K562 (cell line): Measurements from ENCODE around the gene TUBGCP5. TPM values are rescaled to one million over a fixed set of nuclear protein-coding genes. Genes with fewer than 3 reads are reported as not detected.
A peak's percentile ranks its signal among the peaks of the same experiment; 100 is the strongest.

Experiments
- ATAC-seq: fragments of 200-7000 bp; cut with Tn5 transposase; 3 replicates; pipeline ENCODE4 v1.9.1; 2020; ENCODE audit warnings: moderate library complexity
- BruUV-seq: library from RNA; stranded (reverse); fragments of 400-500 nt; replicated peaks from 2 replicates; lab custom pipeline; 2021; lab: Mats Ljungman, UMichigan
- CTCF ChIA-PET: fragments of 300-600 bp; formaldehyde crosslinking; extraction: SDS; loops from one replicate; lab custom pipeline; 2021; ENCODE audit warnings: low intra/inter-chr PET ratio; lab: Yijun Ruan, JAX
- POLR2A ChIA-PET: fragments of 300-600, 350-650 bp; sonication (Branson Sonifier 250); formaldehyde crosslinking; extraction: SDS; loops from one replicate; lab custom pipeline; 2021; ENCODE audit warnings: antibody characterized with exemption, inconsistent platforms; lab: Yijun Ruan, JAX
- DNase-seq, 4 experiments: peaks; one replicate each; pipeline versions ENCODE4 v3.0.0 to v3.0.0-alpha.2; 2011 to 2018; ENCODE audit warnings: low spot score in 3 of 4, mixed read lengths in 3 of 4; ENCODE audit errors: extremely low read depth in 1 of 4
- FAIRE-seq: peaks from 2 replicates; lab custom pipeline; 2011; peaks lifted over from hg19 to GRCh38; lab: Jason Lieb, UNC
- H2AFZ ChIP-seq: 2 replicates; pipeline ENCODE4 v1.6.0; 2011; ENCODE audit warnings: low read depth, low read length, control low read depth, inconsistent platforms
- H3K27ac ChIP-seq: fragments of 200-600 bp; 3 replicates; pipeline ENCODE4 v1.8.0; 2011; ENCODE audit warnings: low read depth, mild to moderate bottlenecking, control low read depth, inconsistent platforms, low read length, moderate library complexity, mixed read lengths; ENCODE audit errors: extremely low read depth
- H3K27me3 ChIP-seq, 2 experiments: fragments of 300-600 bp in 1 of 2; 2 replicates in 1 of 2; 3 replicates in 1 of 2; pipeline versions ENCODE4 v1.6.0 to v1.8.0; 2011; ENCODE audit warnings: inconsistent platforms in 2 of 2, low read length in 2 of 2, mild to moderate bottlenecking in 1 of 2, mixed read lengths in 1 of 2, moderate library complexity in 1 of 2; ENCODE audit not compliant: control insufficient read depth in 2 of 2, insufficient read depth in 2 of 2
- H3K36me3 ChIP-seq: fragments of 300-600 bp; 3 replicates; pipeline ENCODE4 v1.8.0; 2011; ENCODE audit warnings: mild to moderate bottlenecking, low read length, inconsistent platforms; ENCODE audit not compliant: control insufficient read depth, insufficient read depth
- H3K4me1 ChIP-seq, 2 experiments: fragments of 200-600 bp in 1 of 2; replicated peaks in 1 of 2; 2 replicates in 1 of 2; 3 replicates in 1 of 2; pipeline versions ENCODE4 v1.5.1 to v1.8.0; 2011; ENCODE audit warnings: inconsistent platforms in 2 of 2, low read length in 2 of 2, mild to moderate bottlenecking in 1 of 2, mixed read lengths in 1 of 2, moderate library complexity in 1 of 2; ENCODE audit not compliant: control insufficient read depth in 2 of 2, insufficient read depth in 2 of 2
- H3K4me2 ChIP-seq: 2 replicates; pipeline ENCODE4 v1.6.1; 2011; ENCODE audit warnings: low read length, control low read depth, inconsistent platforms, mixed read lengths; ENCODE audit not compliant: insufficient read depth
- H3K4me3 ChIP-seq: fragments of 200-600 bp; sonication (generic), shearing (Covaris generic); 2 replicates; pipeline ENCODE4 v1.5.1; 2016; ENCODE audit warnings: control low read depth, inconsistent platforms
- H3K79me2 ChIP-seq: fragments of 200-600 bp; 3 replicates; pipeline ENCODE4 v1.8.0; 2011; ENCODE audit warnings: low read length, inconsistent platforms; ENCODE audit not compliant: control insufficient read depth, insufficient read depth
- H3K9ac ChIP-seq, 2 experiments: 2 replicates each; pipeline versions ENCODE4 v1.6.0 to v1.6.1; 2011; ENCODE audit warnings: low read depth in 2 of 2, low read length in 2 of 2, control low read depth in 1 of 2, inconsistent platforms in 1 of 2, mild to moderate bottlenecking in 1 of 2, mixed read lengths in 1 of 2; ENCODE audit not compliant: insufficient read depth in 1 of 2
- H3K9me1 ChIP-seq: one replicate; pipeline ENCODE4 v1.6.0; 2011; ENCODE audit warnings: inconsistent platforms, mild to moderate bottlenecking, low read length, moderate library complexity; ENCODE audit not compliant: control insufficient read depth, insufficient read depth
- H3K9me3 ChIP-seq: replicated peaks from 2 replicates; pipeline ENCODE4 v1.5.1; 2011; ENCODE audit warnings: low read depth, low read length, inconsistent platforms; ENCODE audit not compliant: control insufficient read depth, insufficient read depth
- H4K20me1 ChIP-seq: replicated peaks from 2 replicates; pipeline ENCODE4 v1.6.1; 2011; ENCODE audit warnings: low read length, inconsistent platforms, mixed read lengths; ENCODE audit not compliant: control insufficient read depth, insufficient read depth
- CHD2 ChIP-seq: IDR thresholded peaks from 2 replicates; pipeline ENCODE4 v1.6.1; 2011; ENCODE audit warnings: low read depth, low read length
- CREBBP ChIP-seq: IDR thresholded peaks from one replicate; pipeline ENCODE4 v1.6.1; 2012; ENCODE audit warnings: low read depth, mild to moderate bottlenecking, control low read depth, inconsistent platforms, low read length
- MAFK ChIP-seq: IDR thresholded peaks from 2 replicates; pipeline ENCODE4 v1.6.1; 2011; ENCODE audit warnings: low read length, improper control_type of control experiment
- WGBS: fragments of 100-300 bp; shearing (Covaris generic); methylation state at CpG from one replicate; pipeline ENCODE4 v1.1.6; 2016; ENCODE audit warnings: low coverage, mixed read lengths; ENCODE audit not compliant: insufficient coverage; ENCODE audit errors: missing lambda C conversion rate; 5-methylcytosine and 5-hydroxymethylcytosine counted together
- in situ Hi-C: fragments of 300-500 bp; cut with MboI; formaldehyde crosslinking; loops from 4 replicates; pipeline ENCODE4 v1.15.0; 2018; ENCODE audit warnings: inconsistent platforms, mixed read lengths
- intact Hi-C: fragments of 100-400 bp; cut with micrococcal nuclease; formaldehyde crosslinking; loops from 2 replicates; pipeline ENCODE4 v1.14.2; 2022
- polyA plus RNA-seq, 8 experiments: library from polyadenylated mRNA; depleted of rRNA in 4 of 8; stranded (reverse) in 5 of 8; unstranded in 3 of 8; fragments of >200 nt; fragmentation: Nextera tagmentation in 2 of 8; fragmentation: Illumina TruSeq in 1 of 8; extraction: Ambion mirVana in 2 of 8; extraction: Trizol in 1 of 8; gene quantifications; 2 replicates each; pipeline versions ENCODE4 v1.2.1 to v1.2.3, GENCODE V29; 2011 to 2014; ENCODE audit warnings: inconsistent platforms in 1 of 8, missing spikeins in 1 of 8
- total RNA-seq, 7 experiments: library from RNA; depleted of rRNA in 6 of 7; stranded (reverse); fragments of >200 nt in 6 of 7; fragmentation: Illumina TruSeq in 2 of 7; extraction: Trizol in 2 of 7; gene quantifications; 2 replicates each; pipeline versions ENCODE4 v1.2.1 to v1.2.3, GENCODE V29; 2011 to 2021; ENCODE audit warnings: low replicate concordance in 1 of 7
- TF ChIP-seq, protein P1 (sequence below): fragments of 450-650 bp; IDR thresholded peaks from 2 replicates; pipeline ENCODE4 v1.6.1; 2016; ENCODE audit warnings: low read depth

The TUBGCP5 gene
- total and polyA plus RNA-seq, 9 of the 15 experiments (the other 6 are each of a cell fraction or from before 2014, with no cell fraction given): 5.8 to 33.9 (median 23.2) TPM

- DNase-seq (no peak), FAIRE-seq (no peak), ATAC-seq (0 out of 3 replicates have a peak, but pooled peaks have one; percentile 26)
- no peak overlapping the region for H3K4me3 ChIP-seq
- CTCF ChIA-PET: no interaction called here
- peaks cover 0 to 32% of the 10 kb centered on the region in 2 experiments; a peak in 3 of 5 replicates for H3K4me1 ChIP-seq
- TF ChIP-seq CREBBP (no peak), MAFK (no peak), CHD2 (no peak)
- TF ChIP-seq, protein P1, sequence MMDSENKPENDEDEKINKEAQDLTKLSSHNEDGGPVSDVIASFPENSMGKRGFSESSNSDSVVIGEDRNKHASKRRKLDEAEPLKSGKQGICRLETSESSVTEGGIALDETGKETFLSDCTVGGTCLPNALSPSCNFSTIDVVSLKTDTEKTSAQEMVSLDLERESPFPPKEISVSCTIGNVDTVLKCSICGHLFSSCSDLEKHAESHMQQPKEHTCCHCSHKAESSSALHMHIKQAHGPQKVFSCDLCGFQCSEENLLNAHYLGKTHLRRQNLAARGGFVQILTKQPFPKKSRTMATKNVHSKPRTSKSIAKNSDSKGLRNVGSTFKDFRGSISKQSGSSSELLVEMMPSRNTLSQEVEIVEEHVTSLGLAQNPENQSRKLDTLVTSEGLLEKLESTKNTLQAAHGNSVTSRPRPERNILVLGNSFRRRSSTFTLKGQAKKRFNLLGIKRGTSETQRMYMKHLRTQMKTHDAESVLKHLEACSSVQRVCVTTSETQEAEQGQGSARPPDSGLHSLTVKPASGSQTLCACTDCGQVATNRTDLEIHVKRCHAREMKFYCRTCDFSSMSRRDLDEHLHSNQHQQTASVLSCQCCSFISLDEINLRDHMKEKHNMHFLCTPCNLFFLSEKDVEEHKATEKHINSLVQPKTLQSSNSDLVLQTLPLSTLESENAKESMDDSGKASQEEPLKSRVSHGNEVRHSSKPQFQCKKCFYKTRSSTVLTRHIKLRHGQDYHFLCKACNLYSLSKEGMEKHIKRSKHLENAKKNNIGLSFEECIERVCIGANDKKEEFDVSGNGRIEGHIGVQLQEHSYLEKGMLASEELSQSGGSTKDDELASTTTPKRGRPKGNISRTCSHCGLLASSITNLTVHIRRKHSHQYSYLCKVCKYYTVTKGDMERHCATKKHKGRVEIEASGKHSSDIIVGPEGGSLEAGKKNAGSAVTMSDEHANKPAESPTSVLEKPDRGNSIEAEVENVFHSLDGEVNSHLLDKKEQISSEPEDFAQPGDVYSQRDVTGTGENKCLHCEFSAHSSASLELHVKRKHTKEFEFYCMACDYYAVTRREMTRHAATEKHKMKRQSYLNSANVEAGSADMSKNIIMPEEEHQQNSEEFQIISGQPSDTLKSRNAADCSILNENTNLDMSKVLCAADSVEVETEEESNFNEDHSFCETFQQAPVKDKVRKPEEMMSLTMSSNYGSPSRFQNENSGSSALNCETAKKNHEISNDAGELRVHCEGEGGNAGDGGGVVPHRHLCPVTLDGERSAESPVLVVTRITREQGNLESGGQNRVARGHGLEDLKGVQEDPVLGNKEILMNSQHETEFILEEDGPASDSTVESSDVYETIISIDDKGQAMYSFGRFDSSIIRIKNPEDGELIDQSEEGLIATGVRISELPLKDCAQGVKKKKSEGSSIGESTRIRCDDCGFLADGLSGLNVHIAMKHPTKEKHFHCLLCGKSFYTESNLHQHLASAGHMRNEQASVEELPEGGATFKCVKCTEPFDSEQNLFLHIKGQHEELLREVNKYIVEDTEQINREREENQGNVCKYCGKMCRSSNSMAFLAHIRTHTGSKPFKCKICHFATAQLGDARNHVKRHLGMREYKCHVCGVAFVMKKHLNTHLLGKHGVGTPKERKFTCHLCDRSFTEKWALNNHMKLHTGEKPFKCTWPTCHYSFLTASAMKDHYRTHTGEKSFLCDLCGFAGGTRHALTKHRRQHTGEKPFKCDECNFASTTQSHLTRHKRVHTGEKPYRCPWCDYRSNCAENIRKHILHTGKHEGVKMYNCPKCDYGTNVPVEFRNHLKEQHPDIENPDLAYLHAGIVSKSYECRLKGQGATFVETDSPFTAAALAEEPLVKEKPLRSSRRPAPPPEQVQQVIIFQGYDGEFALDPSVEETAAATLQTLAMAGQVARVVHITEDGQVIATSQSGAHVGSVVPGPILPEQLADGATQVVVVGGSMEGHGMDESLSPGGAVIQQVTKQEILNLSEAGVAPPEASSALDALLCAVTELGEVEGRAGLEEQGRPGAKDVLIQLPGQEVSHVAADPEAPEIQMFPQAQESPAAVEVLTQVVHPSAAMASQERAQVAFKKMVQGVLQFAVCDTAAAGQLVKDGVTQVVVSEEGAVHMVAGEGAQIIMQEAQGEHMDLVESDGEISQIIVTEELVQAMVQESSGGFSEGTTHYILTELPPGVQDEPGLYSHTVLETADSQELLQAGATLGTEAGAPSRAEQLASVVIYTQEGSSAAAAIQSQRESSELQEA: no peak
- no peaks in the 10 kb centered on the region; a peak in 1 of 5 replicates for H3K27me3 ChIP-seq
- BruUV-seq: no TSS peak
- no peak overlapping the region for H2AFZ ChIP-seq
- intact Hi-C loops: no loop called here
- in situ Hi-C loops: no loop called here
- peak overlapping the region in 1 of 2 experiments; percentile 64; a peak in 1 of 4 replicates for H3K9ac ChIP-seq
- H3K79me2 ChIP-seq: peaks cover 20% of the 10 kb centered on the region
- no peaks in the 10 kb centered on the region for H3K36me3 ChIP-seq
- peaks cover 10% of the 10 kb centered on the region for H3K9me1 ChIP-seq
- H3K27ac ChIP-seq: no peak overlapping the region
- H4K20me1 ChIP-seq: peaks cover 4% of the 10 kb centered on the region
- H3K4me2 ChIP-seq: no peak overlapping the region
- no peaks in the 10 kb centered on the region for H3K9me3 ChIP-seq
- POLR2A ChIA-PET: interaction anchor here (0.5 to 1.3 kb wide), 5 partner anchors 9 to 35 kb away, joined by 3 read pairs; no protein-coding TSS in a partner anchor
- WGBS: 50% methylated on average over 13 of the region's 14 CpGs
Measured at GRCh38 chr15:22954798-22955543, 84.4 kb downstream of the TUBGCP5 start.
